Occipital lobe (tissue), 2 donors: ENCODE results near the gene C17orf50. TPM values are rescaled to one million over a fixed set of nuclear protein-coding genes. Genes with fewer than 3 reads are reported as not detected.
A peak's percentile ranks its signal among the peaks of the same experiment; 100 is the strongest.
"Not testable (repeated sequence)": the region's sequence is repeated elsewhere in the genome, so short reads cannot be mapped to it uniquely, and the experiment has no call there.

Experiments used
- DNase-seq: peaks from one replicate; lab custom pipeline; 2025; lab: John Stamatoyannopoulos, UW
- total RNA-seq: library from RNA; depleted of rRNA; stranded (reverse); fragments of >200 nt; gene quantifications from one replicate; pipeline ENCODE4 v1.2.3, GENCODE V29; 2014

Gene C17orf50
- total RNA-seq, 1 donor from 2014 or later: not detected

GRCh38 chr17:35751541-35751940 lies 9.1 kb upstream of the C17orf50 start:
- DNase-seq: not testable (repeated sequence)

DNA sequence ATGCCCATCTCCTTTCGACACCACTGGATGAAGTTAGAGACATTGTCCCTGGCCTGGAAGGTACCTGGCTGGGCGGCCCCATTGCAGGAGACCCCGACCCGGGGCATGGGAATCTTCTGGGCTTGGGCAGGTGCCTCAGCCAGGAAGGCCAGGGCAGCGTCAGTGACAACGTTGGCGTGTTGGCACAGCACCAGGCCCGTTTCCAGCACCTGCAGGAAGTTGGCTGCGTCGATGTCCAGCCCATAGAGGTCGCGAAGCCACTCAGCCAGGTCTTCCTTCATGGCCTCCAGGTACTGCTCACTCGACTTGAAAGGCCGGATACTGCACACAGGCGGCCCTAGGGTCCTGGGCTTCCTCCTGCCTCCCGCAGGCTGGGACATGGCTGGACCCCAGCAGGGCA lies 8.2 kb upstream of the C17orf50 start:
- DNase-seq: no peak

DNA sequence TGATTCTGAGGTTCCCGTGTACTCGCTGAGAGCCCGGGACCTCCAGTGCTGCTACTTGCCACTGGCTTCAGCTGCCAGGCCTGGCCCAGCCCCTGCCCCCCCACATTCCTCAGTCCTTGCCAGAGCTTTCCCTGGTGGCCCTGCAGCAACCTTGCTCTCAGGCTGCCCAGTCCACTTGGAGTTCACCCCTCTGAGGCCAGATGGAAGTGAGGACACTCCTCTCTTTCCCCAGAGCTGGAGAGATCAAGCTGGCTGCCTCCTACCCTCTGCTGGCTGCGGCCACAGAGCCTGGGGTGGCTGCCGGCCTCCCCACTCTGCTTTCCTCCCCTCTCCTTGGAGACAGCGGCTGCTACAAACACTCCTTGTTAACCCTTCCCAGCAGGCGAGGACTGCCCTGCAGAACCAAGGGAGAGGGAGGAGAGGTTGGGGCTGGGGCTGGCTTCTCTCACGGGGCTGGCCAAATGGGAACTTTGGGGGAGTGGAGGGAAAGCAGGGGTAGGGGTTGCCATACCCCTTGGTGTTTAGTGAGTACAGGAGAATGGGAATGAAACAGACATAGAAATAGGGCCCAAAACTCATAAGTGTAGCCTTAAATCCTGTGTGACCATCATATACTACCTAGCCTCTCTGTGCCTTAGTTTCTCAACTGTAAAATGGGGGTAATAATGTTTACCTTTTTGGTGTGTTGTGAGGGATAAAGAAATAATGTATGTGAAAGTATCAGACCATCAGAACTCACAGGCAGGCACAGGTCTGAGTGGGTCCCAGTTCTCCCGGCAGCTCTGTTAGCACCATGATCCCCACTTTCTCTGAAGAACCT lies 7.5 kb upstream of the C17orf50 start, which contains the start of gene GAS2L2:
Gene GAS2L2, minus strand, starts transcription at position 295 of the 820 bp plus-strand sequence. CDS start 389 bp downstream, outside the sequence.
- no peak for DNase-seq

DNA sequence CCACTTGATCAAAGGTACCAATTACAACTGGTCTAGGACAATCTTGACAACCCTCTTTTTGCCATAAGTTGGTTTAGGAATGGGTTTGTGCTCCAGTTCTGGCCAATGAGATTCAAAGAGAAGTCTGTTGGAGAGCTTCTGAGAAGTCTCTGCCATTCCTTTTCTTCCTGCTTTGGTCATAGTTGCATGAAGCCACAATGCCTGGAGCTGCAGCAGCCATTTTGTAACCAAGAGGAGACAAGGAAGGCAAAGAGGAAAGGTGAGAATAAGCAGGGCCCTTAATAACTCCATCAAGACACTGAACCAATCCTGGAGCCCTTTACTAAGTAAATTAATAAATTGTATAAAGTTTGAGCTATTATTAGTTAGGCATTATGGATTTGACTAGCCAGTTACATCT lies 3.4 kb upstream of the C17orf50 start:
- DNase-seq: no peak

GRCh38 chr17:35761601-35762000 lies 914 bp downstream of the C17orf50 start:
- no peak for DNase-seq

- no peak for DNase-seq
Measured at GRCh38 chr17:35763767-35764122, 3.1 kb downstream of the C17orf50 start.

DNA sequence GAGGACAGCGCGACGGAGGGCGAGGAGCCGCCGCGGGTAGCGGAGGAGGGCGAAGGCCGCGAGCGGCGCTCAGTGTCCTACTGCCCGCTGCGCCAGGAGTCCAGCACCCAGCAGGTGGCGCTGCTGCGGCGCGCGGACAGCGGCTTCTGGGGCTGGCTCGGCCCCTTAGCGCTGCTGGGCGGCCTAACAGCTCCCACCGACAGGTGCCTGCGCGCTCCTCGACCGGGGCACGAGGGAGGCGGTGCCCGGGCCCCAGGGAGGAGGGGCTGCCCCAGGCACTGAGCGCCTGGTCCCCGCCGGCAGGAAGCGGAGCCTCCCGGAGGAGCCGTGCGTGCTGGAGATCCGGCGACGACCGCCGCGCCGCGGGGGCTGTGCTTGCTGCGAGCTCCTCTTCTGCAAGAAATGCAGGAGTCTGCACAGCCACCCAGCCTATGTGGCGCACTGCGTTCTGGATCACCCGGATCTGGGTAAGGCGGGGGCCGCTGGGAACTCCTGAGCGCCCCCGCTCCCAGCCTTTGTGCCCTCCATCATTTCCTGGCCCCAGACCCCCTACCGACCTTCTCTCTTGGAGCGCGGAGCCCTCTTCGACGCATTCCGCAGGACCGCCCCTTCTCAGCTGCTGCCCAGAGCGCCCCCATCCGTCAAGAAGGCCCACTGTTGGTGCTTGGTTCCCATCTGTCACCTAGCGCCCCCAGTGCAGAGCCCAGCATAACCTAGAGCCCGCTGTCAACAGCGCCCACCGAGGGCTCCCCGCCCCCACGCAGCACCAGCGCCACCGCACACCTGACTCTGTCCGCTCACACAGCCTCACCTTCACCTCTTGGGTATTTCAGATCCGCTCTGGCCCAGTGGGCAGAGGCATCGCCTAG lies 3.7 kb downstream of the C17orf50 start:
- peak; percentile 82 for DNase-seq

DNA sequence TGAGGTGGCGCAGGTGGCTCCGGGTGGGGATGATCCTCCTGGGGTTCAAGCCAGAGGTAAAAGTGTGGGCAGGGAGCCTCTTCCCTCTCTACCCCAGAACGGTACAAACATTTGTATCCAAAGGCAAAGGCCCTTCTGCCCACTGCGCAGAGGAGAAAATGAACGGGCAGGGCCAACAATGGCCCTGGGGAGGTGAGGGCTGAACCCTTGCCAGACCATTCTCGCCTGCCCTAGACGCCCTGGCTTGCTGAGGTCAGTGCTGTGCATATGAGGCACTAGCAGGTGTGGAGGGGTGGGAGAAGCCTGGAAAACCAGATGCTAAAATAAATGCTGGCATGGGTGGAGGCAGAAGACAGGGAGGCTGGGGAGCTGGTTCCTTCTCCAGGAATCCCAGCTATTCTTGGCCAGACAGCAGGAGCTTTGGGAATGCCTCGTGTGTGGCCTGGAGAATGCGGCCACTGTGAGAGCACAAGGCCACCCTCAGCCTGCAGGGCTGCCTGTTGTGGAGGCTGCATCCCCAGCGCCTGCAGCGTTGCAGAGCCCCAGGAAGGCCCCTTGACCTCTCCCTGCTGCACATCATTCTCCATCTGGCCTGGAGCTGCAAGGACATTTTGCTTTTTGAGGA lies 4.5 kb downstream of the C17orf50 start:
- no peak for DNase-seq

DNA sequence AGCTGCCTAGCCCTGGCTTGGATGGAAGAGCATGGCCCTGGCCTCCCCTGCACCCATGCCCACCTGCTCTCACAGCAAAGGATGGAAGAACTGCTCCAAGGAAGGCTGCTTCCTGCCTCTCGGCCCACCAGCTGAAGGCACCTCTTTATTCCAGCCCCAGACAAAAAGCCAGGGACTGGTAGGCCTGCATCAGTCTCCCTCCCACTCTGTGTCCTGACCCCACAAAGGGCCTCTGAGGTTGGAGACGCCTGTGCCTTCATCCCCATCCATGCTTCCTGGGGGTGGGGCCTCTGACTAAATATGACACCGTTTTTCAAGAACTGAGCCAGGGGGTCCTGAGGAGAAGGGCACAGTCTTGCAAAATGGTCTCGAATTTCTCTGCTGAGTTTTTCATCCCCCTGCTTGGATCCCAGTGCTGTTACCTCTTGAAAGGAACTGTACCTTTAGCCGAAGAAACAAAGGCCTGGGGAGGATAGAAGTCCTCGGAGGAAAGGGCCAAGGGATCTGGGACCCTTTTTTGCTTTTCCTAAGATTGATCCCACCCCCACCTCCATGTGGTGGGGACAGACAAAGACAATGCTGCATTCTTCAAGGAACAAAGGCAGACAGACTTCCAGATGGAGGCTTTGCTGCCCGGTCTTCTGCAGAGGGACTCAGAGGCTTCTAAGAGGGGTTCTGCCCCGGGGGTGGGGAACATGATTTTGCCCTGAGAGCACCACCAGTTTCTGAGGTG lies 5.2 kb downstream of the C17orf50 start:
- no peak for DNase-seq

DNA sequence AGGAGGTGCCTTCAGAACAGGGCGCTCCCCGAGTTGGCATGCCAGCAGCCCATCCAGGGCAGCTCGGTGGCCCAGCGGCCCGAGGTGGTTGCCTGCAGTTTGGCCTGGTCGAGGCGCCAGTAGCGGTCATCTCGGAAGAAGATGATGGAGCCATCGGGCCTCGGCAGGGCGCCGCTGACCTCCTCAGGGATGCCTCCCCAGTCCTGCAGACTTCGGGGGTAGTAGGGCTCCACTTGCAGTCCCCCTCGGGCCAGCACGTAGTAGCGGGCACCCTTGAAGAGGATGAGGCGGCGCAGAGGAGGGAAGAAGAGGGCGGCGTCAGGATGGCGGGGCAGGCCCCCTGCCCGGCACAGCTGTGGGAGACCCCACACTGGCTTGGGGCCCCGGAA lies 5.8 kb downstream of the C17orf50 start:
- no peak for DNase-seq

- DNase-seq: no peak
Measured at GRCh38 chr17:35766903-35767510, 6.3 kb downstream of the C17orf50 start.

DNA sequence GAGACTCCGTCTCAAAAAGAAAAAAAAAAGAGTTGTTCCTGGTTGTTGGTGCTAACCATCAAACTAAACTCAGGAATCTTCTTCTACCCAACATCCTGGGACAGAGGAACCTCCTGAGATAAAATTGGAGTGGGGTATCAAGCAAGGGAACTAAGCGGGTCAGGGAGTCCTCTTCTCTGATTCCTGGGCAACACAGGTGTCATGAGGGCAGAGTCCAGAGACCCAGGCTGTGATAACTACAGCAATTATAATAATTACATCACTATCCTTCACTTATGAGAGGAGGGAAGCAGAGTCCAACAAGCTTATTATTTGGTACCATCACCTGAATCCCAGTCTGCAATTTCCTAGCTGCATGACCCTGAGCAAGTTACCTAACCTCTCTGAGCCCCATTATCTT lies 8.1 kb downstream of the C17orf50 start:
- no peak for DNase-seq

DNA sequence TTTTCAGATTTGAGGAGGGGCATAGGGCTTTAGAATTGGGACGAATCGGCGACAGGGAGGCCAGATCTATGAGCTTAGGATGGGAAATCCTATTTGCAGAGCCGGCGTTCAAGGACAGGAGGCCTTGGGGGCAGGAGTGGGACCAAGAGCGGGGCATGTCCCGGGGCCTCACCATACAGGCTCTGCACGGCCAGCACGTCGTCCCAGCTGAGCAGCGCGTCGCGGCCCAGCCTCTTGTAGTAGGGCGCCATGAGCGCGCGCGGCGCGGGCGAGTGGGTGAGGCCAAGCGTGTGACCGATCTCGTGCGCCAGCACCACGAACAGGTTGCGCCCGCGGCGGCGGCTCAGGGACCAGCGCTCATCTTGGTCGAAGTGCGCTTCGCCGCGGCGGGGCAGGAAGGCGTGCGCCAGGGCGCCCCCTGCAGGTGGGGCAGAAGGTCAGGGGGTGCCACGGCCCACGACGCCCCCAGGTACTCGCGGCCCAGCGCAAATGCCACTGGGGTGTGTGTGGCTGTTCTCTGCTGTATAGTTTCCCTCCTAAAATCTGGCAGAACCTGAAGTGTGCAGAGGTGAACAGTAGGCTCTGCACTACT lies 9.3 kb downstream of the C17orf50 start:
- no peak for DNase-seq

- DNase-seq: no peak
Measured at GRCh38 chr17:35773129-35773528, 12.4 kb downstream of the C17orf50 start.

GRCh38 chr17:35773679-35774425 lies 13.2 kb downstream of the C17orf50 start:
- DNase-seq: no peak

DNA sequence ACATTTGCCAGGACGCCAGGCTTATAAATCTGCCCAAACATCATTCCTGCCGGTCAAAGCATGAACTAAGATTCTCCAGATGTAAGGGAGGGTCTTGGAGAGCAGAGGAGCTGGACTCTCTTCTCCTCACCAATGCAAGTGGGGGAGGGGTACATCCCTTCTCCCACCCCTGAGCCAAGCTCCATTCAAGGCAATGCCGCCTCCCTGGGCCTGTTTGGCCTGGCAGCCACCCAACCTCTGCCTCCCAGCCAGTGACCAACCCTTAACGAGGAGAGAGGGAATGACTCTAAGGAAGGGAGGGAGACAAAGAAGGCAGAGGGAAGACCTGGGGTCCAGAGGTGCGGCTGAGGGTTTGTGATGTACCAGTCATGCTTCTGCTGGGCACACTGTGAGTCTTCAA lies 13.8 kb downstream of the C17orf50 start:
- DNase-seq: no peak

GRCh38 chr17:35775039-35775438 lies 14.4 kb downstream of the C17orf50 start:
- no peak for DNase-seq

DNA sequence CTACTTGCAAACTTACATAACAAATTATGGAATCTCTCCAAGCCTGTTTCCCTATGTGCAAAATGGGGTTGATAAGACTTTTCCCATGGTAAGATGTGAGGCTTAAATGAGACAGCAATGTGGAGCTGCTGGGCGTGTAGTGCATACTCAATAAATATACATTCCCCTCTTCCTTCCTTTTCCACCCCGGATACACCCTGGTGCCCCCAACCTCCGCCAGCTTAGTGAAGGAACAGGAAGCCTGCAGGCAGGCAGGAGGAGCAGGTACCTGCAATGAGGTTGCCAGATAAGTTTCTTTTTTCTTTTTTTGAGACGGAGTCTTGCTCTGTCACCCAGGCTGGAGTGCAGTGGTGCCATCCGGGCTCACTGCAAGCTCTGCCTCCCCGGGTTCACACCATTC lies 14.9 kb downstream of the C17orf50 start:
- no peak for DNase-seq

GRCh38 chr17:35778641-35779196 lies 18.0 kb downstream of the C17orf50 start:
- DNase-seq: no peak

- no peak for DNase-seq
Measured at GRCh38 chr17:35780950-35781349, 20.3 kb downstream of the C17orf50 start.
